ENCODE results near the gene BHLHE23. TPM values are rescaled to one million over a fixed set of nuclear protein-coding genes. Genes with fewer than 3 reads are reported as not detected.
A peak's percentile ranks its signal among the peaks of the same experiment; 100 is the strongest.

The BHLHE23 gene
- total RNA-seq, 2 experiments from 2014 or later, result not detected

DNA sequence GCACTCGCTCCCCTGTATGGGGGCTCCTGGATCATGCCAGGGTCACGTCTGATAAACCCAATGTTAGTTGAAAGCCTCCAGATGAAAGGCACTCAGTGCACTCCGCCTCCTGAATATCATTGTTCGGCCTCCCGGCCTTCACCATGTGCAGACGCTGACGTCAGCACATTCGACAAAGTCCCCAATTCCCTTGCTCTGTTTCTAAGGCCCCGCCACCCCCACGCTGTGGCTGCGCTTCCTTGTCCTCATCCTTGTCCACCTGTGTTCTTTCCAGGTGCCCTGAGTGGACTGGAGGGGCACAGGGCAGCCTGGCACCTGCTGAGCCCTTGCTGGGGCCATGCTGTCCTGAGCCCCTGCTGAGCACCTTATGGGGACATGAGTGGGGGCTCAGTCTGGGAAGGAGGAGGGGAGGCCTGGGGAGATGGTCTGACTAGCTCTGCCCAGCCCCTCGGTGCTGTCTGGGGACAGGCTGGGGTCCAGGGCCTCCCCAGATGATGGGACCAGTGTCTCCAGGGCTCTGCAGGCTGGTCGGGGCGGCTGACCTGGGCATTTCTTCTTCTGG lies 9.8 kb upstream of the BHLHE23 start:
- H3K9me3 Mint-ChIP-seq (ENCODE audit: low read depth), result peaks cover 8% of the 10 kb centered on the region
- H3K4me3 Mint-ChIP-seq, result no peak overlapping the region
- H3K27me3 Mint-ChIP-seq, result peaks cover 46% of the 10 kb centered on the region
- CTCF ChIA-PET, result no interaction called here
- no peaks in the 10 kb centered on the region for H3K4me1 Mint-ChIP-seq
- H3K36me3 Mint-ChIP-seq, result peaks cover 5% of the 10 kb centered on the region
- ATAC-seq (no peak), DNase-seq (no peak)
- H3K27ac Mint-ChIP-seq, result no peak overlapping the region

- CTCF ChIA-PET, result no interaction called here
- H3K27me3 Mint-ChIP-seq, result peaks cover 54% of the 10 kb centered on the region
- peaks cover 3% of the 10 kb centered on the region for H3K4me1 Mint-ChIP-seq
- H3K4me3 Mint-ChIP-seq, result no peak overlapping the region
- ATAC-seq, result no peak
- peaks cover 5% of the 10 kb centered on the region for H3K36me3 Mint-ChIP-seq
- no peak overlapping the region for H3K27ac Mint-ChIP-seq
- DNase-seq, result no peak
- H3K9me3 Mint-ChIP-seq (ENCODE audit: low read depth), result peaks cover 8% of the 10 kb centered on the region
These were observed 9.0 kb upstream of the BHLHE23 start for GRCh38 chr20:63015662-63016361.

DNA sequence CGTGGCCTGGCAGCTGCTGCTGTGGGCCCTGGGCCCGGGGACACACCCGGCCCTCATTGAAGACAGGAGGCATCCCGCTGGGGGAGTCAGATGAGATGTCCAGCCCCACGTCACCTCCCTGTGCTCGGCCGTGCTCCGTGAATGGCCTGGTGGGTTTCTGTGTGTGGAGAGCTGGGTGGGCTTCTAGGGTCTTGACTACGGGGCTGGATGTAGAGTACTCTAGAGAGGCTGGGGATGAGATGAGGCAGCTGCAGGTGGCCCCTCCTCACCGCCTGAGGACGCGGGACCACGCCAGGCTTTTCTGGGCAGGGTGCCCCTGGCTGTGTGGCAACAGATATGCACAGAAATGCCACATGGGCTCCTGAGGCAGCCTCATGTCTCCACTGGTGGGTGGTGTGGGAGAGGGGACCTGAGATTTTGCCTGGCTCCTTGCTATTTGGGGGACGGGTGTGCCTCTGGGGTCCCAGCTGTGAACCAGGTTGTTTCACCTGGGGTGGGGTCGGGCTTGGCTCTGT lies 8.4 kb upstream of the BHLHE23 start:
- ATAC-seq (no peak), DNase-seq (no peak)
- Mint-ChIP-seq H3K9me3 (ENCODE audit: low read depth) (peaks cover 8% of the 10 kb centered on the region), H3K27ac (no peak overlapping the region), H3K36me3 (peaks cover 5% of the 10 kb centered on the region), H3K27me3 (peaks cover 57% of the 10 kb centered on the region), H3K4me1 (peaks cover 5% of the 10 kb centered on the region), H3K4me3 (no peak overlapping the region)
- CTCF ChIA-PET, result no interaction called here

- ATAC-seq (no peak), DNase-seq (no peak)
- H3K27me3 Mint-ChIP-seq, result peaks cover 58% of the 10 kb centered on the region
- H3K9me3 Mint-ChIP-seq (ENCODE audit: low read depth), result peaks cover 8% of the 10 kb centered on the region
- H3K4me3 Mint-ChIP-seq, result no peak overlapping the region
- H3K27ac Mint-ChIP-seq, result no peak overlapping the region
- CTCF ChIA-PET, result no interaction called here
- H3K4me1 Mint-ChIP-seq, result peaks cover 10% of the 10 kb centered on the region
- H3K36me3 Mint-ChIP-seq, result peaks cover 5% of the 10 kb centered on the region
These were observed 7.9 kb upstream of the BHLHE23 start for GRCh38 chr20:63014710-63015109.

GRCh38 chr20:63014287-63014686 lies 7.5 kb upstream of the BHLHE23 start:
- CTCF ChIA-PET, result no interaction called here

DNA sequence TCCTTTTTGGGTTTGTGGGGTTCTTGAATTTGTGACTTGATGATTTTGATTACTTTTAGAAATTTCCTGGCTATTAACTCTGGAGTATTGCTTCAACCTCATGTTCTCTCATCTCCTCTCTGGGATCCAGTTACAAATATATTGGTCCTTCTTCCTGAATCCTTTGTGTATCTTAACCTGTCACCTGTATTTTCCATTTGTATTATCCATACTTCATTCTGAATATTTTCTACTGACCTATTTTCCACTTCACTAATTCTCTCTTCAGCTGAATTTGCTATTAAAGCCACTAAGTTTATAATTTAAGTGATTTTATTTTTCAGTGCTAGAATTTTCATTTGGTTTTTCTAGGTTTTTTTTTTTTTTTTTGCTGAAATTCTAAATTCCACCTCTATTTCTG lies 6.4 kb upstream of the BHLHE23 start:
- ATAC-seq, result no peak
- CTCF ChIA-PET, result no interaction called here
- Mint-ChIP-seq H3K27me3 (peaks cover 59% of the 10 kb centered on the region), H3K4me1 (peaks cover 18% of the 10 kb centered on the region), H3K36me3 (peaks cover 5% of the 10 kb centered on the region), H3K4me3 (no peak overlapping the region), H3K27ac (no peak overlapping the region), H3K9me3 (ENCODE audit: low read depth) (peaks cover 8% of the 10 kb centered on the region)
- DNase-seq, result no peak

More at GRCh38 chr20:63014287-63014686, 7.5 kb upstream of the BHLHE23 start:
- no peak for DNase-seq
- Mint-ChIP-seq H3K27ac (no peak overlapping the region), H3K27me3 (peaks cover 54% of the 10 kb centered on the region), H3K36me3 (peaks cover 5% of the 10 kb centered on the region), H3K9me3 (ENCODE audit: low read depth) (peaks cover 8% of the 10 kb centered on the region), H3K4me1 (peaks cover 11% of the 10 kb centered on the region), H3K4me3 (no peak overlapping the region)
- no peak for ATAC-seq

GRCh38 chr20:63011798-63012197 lies 5.0 kb upstream of the BHLHE23 start:
- CTCF ChIA-PET, result interaction anchor here (0.8 to 2.1 kb wide), 2 partner anchors 39 to 114 kb away, joined by 3 to 18 read pairs; no protein-coding TSS in a partner anchor
- no peak overlapping the region for H3K27ac Mint-ChIP-seq
- ATAC-seq (no peak), DNase-seq (no peak)
- H3K27me3 Mint-ChIP-seq, result peaks cover 67% of the 10 kb centered on the region
- peaks cover 18% of the 10 kb centered on the region for H3K4me1 Mint-ChIP-seq
- H3K4me3 Mint-ChIP-seq, result no peak overlapping the region
- H3K9me3 Mint-ChIP-seq (ENCODE audit: low read depth), result peaks cover 8% of the 10 kb centered on the region
- H3K36me3 Mint-ChIP-seq, result peaks cover 5% of the 10 kb centered on the region

DNA sequence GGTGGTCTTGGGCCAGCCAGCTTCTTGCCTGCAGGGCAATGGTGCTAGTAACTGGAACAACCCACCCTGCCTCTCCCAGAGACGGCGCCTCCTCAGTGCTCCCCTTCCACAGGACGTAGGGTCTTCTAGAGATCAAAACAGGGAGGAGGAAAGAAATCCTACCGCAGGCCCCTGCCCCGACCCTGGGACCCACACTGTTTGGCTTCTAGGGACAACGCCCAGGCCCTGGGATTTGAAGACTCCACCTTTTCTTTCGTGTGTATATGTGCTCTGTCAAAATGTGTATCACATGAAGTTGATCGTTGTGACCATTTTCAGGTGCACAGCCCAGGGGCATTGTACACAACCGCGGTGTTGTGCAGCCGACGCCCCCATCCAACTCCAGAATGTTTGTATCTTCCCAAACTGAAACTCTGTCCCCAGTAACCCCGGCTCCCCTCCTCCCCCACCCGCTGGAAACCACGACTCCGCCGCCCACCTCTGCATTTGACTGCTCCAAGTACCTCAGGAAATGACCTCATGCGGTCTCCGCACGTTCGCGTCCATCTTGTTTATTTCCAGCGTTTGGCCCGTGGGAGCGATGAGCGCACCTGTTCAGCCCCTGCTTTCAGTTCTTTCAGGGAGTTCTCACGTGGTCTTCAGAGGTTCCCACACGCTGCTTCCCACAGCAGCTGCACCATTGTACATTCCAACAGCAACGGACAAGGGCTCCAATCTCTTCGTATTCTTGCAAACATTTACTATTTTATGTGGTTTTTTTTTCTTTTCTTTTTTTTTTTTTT lies 3.4 kb upstream of the BHLHE23 start:
- ATAC-seq (peak; percentile 69), DNase-seq (peak; percentile 91)
- peak overlapping the region; percentile 72 for H3K27ac Mint-ChIP-seq
- CTCF ChIA-PET, result interaction anchor here (0.7 to 3.6 kb wide), 8 partner anchors 16 to 188 kb away, joined by 3 to 28 read pairs (median 6); partner anchors contain the start of gene TCFL5
- H3K36me3 Mint-ChIP-seq, result peaks cover 5% of the 10 kb centered on the region
- peaks cover 74% of the 10 kb centered on the region for H3K27me3 Mint-ChIP-seq
- H3K4me1 Mint-ChIP-seq, result peaks cover 18% of the 10 kb centered on the region
- H3K4me3 Mint-ChIP-seq, result peak overlapping the region; percentile 70
- peaks cover 8% of the 10 kb centered on the region for H3K9me3 Mint-ChIP-seq (ENCODE audit: low read depth)

- Mint-ChIP-seq H3K36me3 (peaks cover 3% of the 10 kb centered on the region), H3K27ac (no peak overlapping the region), H3K27me3 (peaks cover 72% of the 10 kb centered on the region), H3K4me1 (peaks cover 22% of the 10 kb centered on the region), H3K9me3 (ENCODE audit: low read depth) (peaks cover 8% of the 10 kb centered on the region), H3K4me3 (no peak overlapping the region)
- peak; percentile 86 for DNase-seq
- CTCF ChIA-PET, result interaction anchor here (0.8 to 3.6 kb wide), 23 partner anchors 9 to 217 kb away, joined by 3 to 28 read pairs (median 4); partner anchors contain the start of genes DIDO1, MRGBP and TCFL5
- peak; percentile 82 for ATAC-seq
These were observed 2.5 kb upstream of the BHLHE23 start for GRCh38 chr20:63009045-63009961.

DNA sequence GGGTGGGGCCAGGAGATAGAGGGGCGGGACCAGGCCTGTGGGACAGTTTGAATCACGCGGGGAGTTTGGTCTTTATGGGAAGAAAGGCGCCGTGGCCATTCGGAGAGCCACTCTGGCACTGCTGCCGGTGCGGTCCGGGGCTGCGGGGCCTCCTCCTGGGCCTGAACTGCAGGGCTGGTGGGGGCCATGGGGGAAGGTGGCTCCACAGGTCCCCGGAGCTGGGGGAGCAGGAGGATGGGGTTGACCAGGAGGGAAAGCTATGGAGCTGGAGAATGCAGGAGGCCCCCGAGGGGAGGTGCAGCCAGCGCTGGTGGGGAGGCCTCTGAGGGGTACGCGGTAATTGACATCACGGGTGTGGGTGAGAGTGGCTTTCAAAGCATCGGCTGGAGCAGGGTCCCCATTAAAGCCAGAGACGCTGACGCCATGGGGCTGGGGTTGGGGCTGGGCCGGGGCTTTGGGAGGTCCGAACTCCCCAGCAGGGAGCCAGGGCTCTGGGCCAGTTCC lies 1.8 kb upstream of the BHLHE23 start:
- H3K36me3 Mint-ChIP-seq, result no peaks in the 10 kb centered on the region
- peaks cover 22% of the 10 kb centered on the region for H3K4me1 Mint-ChIP-seq
- no peak for DNase-seq
- no peak overlapping the region for H3K27ac Mint-ChIP-seq
- CTCF ChIA-PET, result interaction anchor here (0.8 to 3.6 kb wide), 21 partner anchors 9 to 216 kb away, joined by 3 to 28 read pairs (median 4); partner anchors contain the start of genes DIDO1, MRGBP and TCFL5
- peaks cover 5% of the 10 kb centered on the region for H3K9me3 Mint-ChIP-seq (ENCODE audit: low read depth)
- no peak for ATAC-seq
- no peak overlapping the region for H3K4me3 Mint-ChIP-seq
- peaks cover 71% of the 10 kb centered on the region for H3K27me3 Mint-ChIP-seq

GRCh38 chr20:63007646-63008488 lies 1.1 kb upstream of the BHLHE23 start:
- DNase-seq (no peak), ATAC-seq (no peak)
- Mint-ChIP-seq H3K27ac (no peak overlapping the region), H3K36me3 (no peaks in the 10 kb centered on the region), H3K9me3 (ENCODE audit: low read depth) (peaks cover 3% of the 10 kb centered on the region), H3K4me3 (no peak overlapping the region), H3K27me3 (peaks cover 71% of the 10 kb centered on the region), H3K4me1 (peaks cover 22% of the 10 kb centered on the region)
- CTCF ChIA-PET, result interaction anchor here (1.0 to 3.6 kb wide), 9 partner anchors 12 to 212 kb away, joined by 3 to 28 read pairs (median 4); partner anchors contain the start of gene MRGBP

- ATAC-seq (no peak), DNase-seq (no peak)
- H3K4me1 Mint-ChIP-seq, result peaks cover 22% of the 10 kb centered on the region
- no peak overlapping the region for H3K27ac Mint-ChIP-seq
- no peaks in the 10 kb centered on the region for H3K36me3 Mint-ChIP-seq
- H3K4me3 Mint-ChIP-seq, result no peak overlapping the region
- peaks cover 71% of the 10 kb centered on the region for H3K27me3 Mint-ChIP-seq
- CTCF ChIA-PET, result interaction anchor here (3.6 kb wide), 1 partner anchor 37 kb away, joined by 27 read pairs; no protein-coding TSS in a partner anchor
- no peaks in the 10 kb centered on the region for H3K9me3 Mint-ChIP-seq (ENCODE audit: low read depth)
These were observed 539 bp upstream of the BHLHE23 start for GRCh38 chr20:63007360-63007645.
